Sciatic nerve (tissue), 2 donors: ENCODE measurements around the gene LTB4R. TPM values are rescaled to one million over a fixed set of nuclear protein-coding genes. Genes with fewer than 3 reads are reported as not detected.

Experiments
- ATAC-seq: fragments of 200-7000 bp; cut with Tn5 transposase; one replicate; pipeline ENCODE4 v1.9.1; 2020; ENCODE audit warnings: mild to moderate bottlenecking, moderate library complexity
- DNase-seq: peaks from one replicate; pipeline ENCODE4 v3.0.0-alpha.2; 2020; ENCODE audit warnings: low spot score
- intact Hi-C: fragments of 100-400 bp; cut with DNase I; formaldehyde crosslinking; loops from one replicate; pipeline ENCODE4 v1.14.2; 2022
- total RNA-seq: library from RNA; stranded (reverse); fragmentation: NEBNext Ultra II Directional; extraction: Animal tissue kit (Norgen Biotek cat#: 25700); gene quantifications from one replicate; pipeline ENCODE4 v1.2.1, GENCODE V29; 2021
- donor health status: DM: no; HTN: no; CAD: no.
- donor health status: DM: no; HTN: no; CAD: no.

Gene LTB4R, protein sequence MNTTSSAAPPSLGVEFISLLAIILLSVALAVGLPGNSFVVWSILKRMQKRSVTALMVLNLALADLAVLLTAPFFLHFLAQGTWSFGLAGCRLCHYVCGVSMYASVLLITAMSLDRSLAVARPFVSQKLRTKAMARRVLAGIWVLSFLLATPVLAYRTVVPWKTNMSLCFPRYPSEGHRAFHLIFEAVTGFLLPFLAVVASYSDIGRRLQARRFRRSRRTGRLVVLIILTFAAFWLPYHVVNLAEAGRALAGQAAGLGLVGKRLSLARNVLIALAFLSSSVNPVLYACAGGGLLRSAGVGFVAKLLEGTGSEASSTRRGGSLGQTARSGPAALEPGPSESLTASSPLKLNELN
- total RNA-seq = 6.7 TPM

DNA sequence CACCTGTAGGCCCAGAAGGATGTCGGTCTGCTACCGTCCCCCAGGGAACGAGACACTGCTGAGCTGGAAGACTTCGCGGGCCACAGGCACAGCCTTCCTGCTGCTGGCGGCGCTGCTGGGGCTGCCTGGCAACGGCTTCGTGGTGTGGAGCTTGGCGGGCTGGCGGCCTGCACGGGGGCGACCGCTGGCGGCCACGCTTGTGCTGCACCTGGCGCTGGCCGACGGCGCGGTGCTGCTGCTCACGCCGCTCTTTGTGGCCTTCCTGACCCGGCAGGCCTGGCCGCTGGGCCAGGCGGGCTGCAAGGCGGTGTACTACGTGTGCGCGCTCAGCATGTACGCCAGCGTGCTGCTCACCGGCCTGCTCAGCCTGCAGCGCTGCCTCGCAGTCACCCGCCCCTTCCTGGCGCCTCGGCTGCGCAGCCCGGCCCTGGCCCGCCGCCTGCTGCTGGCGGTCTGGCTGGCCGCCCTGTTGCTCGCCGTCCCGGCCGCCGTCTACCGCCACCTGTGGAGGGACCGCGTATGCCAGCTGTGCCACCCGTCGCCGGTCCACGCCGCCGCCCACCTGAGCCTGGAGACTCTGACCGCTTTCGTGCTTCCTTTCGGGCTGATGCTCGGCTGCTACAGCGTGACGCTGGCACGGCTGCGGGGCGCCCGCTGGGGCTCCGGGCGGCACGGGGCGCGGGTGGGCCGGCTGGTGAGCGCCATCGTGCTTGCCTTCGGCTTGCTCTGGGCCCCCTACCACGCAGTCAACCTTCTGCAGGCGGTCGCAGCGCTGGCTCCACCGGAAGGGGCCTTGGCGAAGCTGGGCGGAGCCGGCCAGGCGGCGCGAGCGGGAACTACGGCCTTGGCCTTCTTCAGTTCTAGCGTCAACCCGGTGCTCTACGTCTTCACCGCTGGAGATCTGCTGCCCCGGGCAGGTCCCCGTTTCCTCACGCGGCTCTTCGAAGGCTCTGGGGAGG, at the start of gene LTB4R:
LTB4R (plus strand) TSS at position 857 of the 959 bp plus-strand sequence. CDS start 4,150 bp downstream, outside the sequence.
- intact Hi-C loops = no loop called here

DNA sequence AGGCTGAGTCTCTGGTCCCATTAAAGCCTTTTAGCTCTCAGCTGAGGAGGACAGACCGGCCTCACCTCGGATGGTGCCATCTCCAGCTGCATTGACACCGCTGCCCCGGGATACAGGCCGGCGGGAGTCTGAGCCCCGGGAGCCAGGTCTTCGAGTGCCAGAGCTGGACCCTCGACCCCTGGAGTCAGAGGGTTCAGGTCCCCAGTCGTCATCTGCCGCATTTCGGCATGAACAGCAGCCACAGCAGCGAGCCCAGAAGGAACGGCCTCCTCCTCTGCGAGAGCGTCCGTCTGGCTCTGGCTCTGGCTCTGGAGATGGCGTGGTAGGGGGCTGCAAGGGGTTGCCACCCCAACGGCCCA, 49.4 kb upstream of the LTB4R start:
- intact Hi-C loops = no loop called here
- DNase-seq (no peak), ATAC-seq (no peak)

More for the DNA sequence above, at the start of gene LTB4R:
- peak; percentile 80 for DNase-seq
- ATAC-seq = peak; percentile 67

DNA sequence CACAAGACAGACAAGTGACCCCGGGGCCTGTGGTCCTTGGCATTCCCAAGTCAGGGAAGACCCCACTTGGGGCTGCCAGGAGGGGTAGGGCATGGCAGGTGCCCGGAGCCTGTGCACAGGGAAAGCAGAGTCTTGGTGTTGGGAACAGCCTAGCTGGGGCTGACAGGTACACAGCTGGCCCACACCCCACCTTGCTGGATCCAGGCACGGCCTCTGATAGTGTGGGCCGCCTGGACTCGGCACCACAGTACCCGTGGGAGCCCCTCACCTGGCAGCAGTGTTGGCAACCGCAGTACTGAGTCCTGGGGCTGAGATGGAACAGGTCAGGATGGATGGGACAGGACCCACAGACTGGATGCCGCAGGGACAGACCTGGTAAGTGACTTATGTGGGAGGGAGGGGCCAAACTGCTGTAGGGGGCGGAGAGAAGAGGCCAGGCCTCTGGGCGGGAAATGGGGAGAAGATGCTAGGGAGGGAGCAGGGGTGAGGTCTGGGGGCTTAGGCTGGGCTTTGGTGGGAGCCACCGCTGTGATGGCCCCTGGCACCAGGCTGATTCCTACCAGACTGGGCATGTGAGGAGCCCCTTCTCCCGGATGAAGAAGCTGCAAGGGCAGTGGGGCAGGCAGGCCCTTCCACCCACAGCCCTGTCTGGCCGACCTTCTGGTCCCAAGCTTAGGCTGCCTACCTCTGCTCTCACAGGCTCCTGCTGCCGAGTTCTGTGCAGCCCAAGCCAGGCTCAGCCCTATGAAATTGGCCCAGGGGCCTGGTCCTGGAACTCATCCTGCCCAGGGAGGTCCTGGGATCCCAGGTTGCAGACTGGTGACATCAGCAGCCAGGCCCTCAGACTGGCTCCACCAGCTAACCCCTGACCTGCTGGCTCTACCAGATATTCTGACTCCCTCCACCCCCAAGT, 48.2 kb upstream of the LTB4R start, which contains the start of gene TGM1:
TGM1 (minus strand) TSS at position 357 of the 913 bp plus-strand sequence. CDS start 825 bp downstream, outside the sequence.
- ATAC-seq = no peak
- intact Hi-C loops = no loop called here
- DNase-seq = no peak

DNA sequence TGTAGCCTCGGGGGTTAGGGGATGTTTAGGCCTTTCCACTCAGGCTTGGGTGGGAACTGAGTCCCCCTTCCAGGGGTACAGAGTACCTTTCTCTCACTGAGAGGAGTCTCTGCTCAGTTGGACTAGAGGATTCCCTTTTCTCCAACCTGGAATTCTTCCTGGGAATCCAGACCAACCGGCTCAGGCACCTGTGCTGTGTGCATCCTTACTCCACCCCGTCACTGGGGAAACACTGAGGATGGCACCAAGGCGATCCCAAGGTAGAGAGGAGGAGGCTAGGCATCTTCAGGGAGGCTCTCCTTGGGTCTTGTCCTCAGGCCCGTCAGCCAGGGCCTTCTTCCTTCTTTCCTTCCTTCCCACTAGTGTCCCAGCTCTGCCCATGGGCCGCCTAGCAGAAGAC, 47.5 kb upstream of the LTB4R start:
- intact Hi-C loops = no loop called here
- DNase-seq (no peak), ATAC-seq (no peak)

DNA sequence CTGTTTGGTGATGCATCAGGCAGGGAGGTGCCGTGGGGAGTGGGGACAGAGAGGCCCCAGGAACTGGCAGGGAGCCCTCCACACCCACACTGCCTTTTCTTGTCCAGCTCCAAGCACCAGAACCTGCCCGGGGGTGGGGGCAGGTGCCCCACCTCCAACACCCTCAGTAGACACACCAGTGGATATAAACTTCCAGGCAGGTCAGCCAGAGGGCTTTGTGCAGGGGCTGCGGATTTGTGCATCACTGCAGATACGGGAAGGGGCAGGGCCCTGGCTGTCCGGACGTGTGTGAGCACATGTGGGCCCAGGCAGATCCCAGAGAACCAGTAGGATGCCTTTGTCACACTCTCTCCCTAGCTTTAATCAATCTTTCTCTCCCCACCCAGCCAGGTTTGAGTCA, 47.0 kb upstream of the LTB4R start:
- ATAC-seq (no peak), DNase-seq (no peak)
- intact Hi-C loops = no loop called here

DNA sequence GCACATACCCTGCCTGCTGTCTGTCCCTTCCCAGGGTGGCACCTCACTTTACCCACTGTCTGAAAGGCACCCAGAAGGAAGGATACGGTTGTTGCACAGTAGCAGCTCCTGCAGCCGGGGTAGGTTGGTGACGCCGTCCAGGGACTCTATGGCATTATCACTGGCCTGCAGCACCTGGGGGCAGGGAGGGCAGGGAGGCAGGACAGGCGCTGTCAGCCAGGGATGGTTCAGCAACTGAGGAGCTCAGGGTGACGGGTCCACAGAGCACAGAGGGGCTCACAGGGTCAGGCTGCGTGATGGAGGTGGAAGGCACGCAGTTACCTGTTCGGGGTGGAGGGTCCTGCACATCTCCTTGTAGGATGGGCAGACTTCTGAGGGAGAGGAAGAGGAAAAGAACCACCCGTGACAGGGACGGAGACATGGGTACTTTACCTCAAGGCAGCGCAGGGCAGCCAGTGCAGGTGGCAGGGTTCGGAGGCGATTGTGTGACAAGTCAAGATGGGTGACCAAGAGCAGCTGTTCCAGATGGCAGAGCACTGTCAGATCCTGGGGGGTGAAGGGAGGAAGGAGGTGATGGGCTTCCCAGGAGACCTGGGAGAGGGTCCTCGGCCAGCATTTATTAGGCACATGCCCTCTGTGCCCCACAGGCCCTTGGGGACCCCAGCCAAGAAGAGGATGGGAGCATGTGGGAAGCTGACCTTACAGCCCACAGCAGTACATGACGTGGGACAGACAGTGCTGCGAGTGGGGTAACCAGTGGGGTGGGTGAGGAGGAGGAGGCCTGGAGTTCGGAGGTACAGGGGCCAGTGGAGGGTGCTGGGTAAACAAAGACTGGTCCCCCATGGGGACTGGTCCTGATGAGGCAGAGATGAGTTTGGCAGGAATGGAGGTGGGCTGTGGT, 44.7 kb upstream of the LTB4R start:
- DNase-seq (no peak), ATAC-seq (no peak)
- intact Hi-C loops = no loop called here

DNA sequence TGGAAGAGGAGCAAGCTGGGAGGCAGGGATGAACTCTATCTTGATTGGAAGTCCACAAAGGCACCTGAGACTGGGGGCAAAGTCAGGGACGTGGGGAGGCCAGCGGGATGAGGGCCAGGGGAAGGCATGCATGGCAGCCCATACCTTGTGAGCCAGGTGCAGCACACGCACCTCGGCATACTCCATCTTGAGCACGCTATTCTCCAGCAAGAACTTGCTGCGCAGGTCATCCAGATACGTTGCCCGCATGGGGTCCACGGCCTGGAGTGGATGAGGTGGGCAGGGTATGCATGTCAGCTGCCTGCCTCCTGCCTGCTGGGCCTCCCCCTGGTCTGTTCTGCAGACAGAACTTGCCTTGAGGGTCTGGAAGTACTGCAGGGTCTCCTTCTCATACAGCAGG, 43.8 kb upstream of the LTB4R start:
- DNase-seq = no peak
- intact Hi-C loops = no loop called here
- no peak for ATAC-seq

DNA sequence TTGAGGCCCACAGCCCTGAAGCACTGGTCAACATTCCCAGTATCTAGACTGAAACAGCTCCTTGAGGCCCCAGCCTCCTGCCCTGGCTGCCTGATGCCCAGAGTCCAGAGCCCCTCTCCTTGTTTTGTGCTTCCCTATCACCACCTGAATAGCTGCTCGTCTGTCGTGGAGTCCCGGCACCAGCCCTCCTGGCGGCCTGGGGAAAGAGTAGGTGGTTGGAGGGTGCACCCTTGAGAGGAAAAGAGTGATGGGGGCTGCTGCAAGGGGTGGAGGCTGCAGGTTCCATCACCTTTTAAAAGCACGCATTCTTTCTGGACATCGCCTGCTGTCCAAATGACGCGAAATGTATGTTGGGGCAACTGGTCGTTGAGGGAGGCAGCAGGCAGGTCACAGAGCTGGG, 43.1 kb upstream of the LTB4R start:
- intact Hi-C loops = no loop called here
- DNase-seq (no peak), ATAC-seq (no peak)

DNA sequence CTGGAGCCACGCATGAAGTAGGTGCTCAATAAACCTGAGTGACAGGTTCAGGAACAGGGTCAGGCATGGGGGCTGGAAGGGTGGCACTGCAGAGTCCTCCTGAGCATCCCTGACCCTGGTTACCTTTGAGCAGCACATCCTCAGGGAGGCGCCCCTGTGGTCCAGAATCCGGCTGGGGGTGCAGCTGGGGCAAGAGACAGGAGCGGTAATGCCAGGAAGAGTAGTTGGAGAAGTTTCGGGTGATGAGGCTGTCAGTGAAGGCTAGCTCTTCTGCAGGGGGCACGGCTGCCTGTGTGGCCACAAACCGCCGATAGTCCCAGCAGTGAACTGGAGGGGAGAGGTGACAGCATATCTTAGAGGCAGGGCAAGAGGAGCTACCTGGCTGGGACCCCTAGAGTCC, 41.9 kb upstream of the LTB4R start:
- ATAC-seq (no peak), DNase-seq (no peak)
- intact Hi-C loops = no loop called here

DNA sequence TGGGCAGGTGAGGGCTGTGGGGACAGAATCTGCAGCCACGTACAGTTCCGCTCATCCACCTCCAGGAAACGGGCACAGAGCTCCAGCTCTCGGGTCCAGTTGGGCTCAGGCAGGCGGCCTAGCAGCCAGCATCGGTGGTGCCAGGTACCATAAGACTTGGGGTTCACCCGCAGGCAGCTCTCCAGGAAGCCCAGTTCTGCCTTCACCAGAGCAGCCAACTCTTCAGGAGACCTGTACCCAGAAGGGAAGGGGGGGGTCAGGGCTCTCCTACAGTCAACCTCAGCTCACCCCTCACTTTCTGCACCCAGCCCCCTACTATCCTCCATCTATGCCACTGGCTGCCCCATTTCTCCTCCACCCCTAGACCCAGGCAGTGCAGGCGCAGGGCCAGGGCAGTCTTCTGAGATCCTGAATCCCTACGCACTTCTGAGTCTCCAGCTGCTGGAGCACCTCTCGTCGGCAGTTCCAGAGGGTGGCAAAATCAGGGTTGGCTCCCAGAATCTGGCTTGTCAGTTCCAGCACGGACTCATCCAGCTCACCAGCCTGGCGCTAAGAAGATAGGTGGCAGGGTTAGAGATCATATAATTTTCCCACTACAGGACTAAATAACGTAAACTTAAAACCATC, 41.3 kb upstream of the LTB4R start:
- ATAC-seq = no peak
- intact Hi-C loops = no loop called here
- no peak for DNase-seq

DNA sequence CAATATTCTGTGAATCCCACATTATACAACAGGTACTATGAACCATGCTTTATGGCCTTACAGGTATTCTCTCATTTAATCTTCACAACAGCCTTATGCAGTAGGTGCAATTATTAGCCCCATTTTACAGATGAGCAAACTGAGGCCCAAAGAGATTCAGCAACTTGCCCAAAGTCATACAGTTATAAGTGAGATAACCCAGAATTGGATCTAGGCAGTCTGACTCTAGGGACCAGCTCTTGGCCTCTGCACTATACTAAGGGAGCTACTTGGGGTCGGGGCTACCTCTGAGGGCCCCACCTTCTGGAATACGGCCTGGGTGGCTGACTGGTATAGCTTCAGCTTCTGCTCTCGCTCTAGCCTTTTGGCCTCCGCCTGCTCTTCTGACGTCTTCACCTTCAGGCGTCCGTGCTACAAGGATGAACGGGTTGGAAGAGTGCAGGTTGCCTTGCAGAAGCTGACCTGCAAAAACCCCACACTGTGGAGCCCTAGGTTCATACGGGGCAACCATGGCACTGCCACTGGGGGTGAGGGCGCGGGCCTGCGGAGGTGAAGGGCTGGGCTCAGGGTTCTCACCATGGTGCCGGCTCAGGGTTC, 40.7 kb upstream of the LTB4R start:
- DNase-seq = no peak
- intact Hi-C loops = no loop called here
- ATAC-seq = peak; percentile 3

DNA sequence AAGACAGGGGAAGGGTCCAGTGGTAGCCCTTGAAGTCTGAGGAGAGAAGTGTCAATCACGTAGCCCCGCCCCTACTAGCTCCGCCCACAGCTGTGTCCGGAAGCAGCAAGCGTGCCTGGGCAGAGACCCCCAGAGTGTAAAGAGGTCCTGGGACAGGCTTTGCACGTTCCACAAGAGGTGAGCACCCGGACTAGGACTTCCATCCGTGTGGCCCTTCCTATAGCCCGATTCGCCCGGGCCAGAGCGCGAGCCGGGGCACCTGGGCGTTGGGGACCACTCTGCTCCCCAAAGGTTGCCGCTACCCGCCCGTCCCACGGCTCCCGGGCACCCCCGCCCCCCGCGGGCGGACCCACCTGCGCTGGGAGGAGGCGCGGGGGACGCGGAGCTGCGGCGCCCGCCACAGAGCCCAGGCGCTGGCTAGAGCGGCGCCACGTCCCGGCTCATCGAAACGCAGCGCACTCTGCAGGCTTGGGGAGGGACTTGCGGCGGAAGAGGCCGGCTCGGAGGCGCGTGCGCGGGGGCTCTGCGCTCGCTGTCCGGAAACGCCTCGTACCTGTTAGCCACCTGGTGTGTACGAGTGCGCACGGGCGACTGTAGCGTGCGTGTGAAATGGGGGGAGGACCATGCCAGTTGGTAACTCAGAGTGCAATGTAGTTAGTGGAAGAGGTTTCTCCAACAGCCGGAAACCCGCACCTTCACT, 40.0 kb upstream of the LTB4R start, which contains the start of gene RABGGTA:
RABGGTA (minus strand) TSS at position 464 of the 700 bp plus-strand sequence. CDS start 482 bp downstream, outside the sequence.
- DNase-seq = peak; percentile 91
- intact Hi-C loops = no loop called here
- peak; percentile 95 for ATAC-seq

DNA sequence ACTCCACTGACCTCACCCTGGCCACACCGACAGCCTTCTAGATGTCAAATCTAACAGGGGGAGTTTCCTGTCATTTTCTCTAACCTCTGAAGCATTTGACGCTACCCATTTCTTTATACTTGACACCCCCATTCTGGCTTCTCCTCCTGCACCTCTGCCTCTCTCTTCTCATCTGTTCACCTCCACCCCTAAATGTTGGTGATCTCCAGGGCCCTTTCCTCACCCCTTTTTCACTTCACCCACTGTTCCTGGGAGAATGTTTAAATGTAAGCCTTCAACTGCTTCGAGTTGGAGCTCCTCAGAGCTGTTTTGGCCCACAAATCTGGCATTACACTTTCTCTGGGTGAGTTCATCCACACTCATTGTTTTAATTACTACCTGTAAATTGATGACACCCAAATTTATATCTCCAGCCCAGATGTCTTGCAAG, 39.5 kb upstream of the LTB4R start:
- ATAC-seq (no peak), DNase-seq (no peak)
- intact Hi-C loops = no loop called here

DNA sequence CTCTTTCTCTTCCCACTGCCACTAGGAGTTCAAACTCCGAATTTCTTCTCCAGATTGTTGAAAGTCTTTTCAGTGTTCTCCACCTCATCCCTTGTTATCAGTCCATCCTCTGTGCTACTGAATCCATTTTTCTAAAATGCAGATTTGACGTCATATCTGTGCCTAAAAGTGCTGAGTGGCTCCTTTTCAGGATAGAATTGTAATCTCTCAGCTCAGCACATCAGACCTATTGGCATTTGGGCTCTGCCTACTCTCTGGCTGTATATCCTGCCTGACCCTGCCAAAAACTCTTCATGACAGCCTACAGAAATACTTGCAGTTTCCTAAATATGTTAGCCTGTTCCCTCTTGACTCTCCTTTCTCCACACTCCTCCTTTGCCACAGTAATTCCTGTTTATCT, 38.8 kb upstream of the LTB4R start:
- intact Hi-C loops = no loop called here
- ATAC-seq (no peak), DNase-seq (no peak)

DNA sequence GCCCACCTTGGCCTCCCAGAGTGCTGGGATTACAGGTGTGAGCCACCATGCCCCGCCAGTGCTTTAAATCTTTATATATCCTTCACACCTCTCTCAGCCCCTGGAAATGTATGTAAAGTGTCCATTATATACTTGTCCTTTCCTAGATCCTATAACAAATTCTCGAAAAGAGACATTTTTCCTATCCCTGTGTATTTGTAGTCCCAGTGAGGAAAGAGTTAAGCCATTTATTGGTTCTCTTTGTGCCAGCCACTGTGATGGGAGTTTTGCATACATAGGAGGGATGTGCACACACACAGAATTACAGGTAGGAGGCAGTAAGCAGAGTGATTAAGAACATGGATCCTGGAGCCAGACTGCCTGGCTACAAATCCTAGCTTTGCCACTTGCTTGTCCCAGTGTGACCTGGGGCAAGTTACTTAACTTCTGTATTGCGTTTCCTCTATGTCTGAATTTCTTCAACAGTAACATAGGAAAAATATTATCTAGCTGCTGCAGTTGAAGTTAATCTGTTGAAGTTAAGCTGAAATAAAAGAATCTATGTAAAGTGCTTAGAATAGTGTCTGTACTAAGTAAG, 37.8 kb upstream of the LTB4R start:
- DNase-seq = no peak
- intact Hi-C loops = no loop called here
- no peak for ATAC-seq

DNA sequence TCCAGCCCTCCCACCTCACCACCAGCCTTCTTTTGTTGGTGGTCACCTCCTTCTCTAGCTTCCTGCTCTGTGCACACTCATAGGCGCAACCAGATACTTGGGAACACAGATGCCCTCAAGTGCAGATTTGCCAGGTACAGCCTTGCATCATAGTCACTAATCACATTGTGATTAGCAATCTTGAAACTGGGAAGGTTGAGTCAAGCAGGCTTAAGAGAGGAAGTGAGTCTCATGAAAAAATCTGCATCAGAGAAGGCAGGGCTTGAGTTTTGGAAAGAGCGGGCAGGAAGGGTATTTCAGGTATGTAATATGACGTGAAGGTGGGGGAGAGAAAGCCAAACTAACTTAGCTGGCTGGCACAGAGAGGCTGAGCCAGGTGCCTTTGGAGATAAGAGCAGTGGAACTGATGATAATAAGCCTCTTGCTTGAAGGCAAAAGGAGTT, 37.2 kb upstream of the LTB4R start:
- no peak for ATAC-seq
- intact Hi-C loops = no loop called here
- no peak for DNase-seq
